ENCODE measurements around the gene PCID2. TPM values are rescaled to one million over a fixed set of nuclear protein-coding genes. Genes with fewer than 3 reads are reported as not detected.
"Not testable (repeated sequence)": the region's sequence is repeated elsewhere in the genome, so short reads cannot be mapped to it uniquely, and the experiment has no call there.

The PCID2 gene
- 10 to 100 TPM; 60.3 to 68.0 TPM for total RNA-seq

- Mint-ChIP-seq H3K9me3 (ENCODE audit: low read depth) (no peaks in the 10 kb centered on the region), H3K36me3 (peaks cover 33% of the 10 kb centered on the region), H3K4me1 (peaks cover 66% of the 10 kb centered on the region), H3K4me3 (peak within 1 kb of the TSS; percentile 81), H3K27me3 (no peaks in the 10 kb centered on the region), H3K27ac (peak within 1 kb of the TSS; percentile 88)
- peak; percentile 80 for ATAC-seq
- peak; percentile 91 for DNase-seq
- CTCF ChIA-PET = interaction anchor here (0.8 to 2.7 kb wide), 7 partner anchors 10 to 376 kb away, joined by 3 to 18 read pairs (median 4); partner anchors contain the start of genes LAMP1 and TFDP1
Observed at GRCh38 chr13:113208421-113209335, at the start of gene PCID2. TSS of gene PCID2 (minus strand) at chr13:113208669. CDS start at chr13:113208634, 35 bp downstream.

DNA sequence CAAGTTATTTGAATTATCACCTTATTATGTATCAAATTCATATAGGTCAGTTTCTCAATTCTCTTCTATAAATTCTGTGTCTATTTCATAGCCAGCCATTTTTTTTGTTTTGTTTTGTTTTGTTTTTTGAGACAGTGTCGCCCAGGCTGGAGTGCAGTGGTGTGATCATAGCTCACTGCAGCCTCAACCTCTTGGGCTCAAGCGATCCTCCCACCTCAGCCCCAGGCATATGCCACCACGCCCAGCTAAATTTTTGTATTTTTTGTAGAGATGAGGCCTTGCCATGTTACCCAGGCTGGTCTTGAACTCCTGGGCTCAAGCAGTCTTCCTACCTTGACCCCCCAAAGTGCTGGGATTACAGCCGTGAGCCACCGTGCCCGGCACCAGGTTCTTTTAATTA is 49.4 kb upstream of the PCID2 start:
- not testable (repeated sequence) for H3K4me1 Mint-ChIP-seq; ATAC-seq; H3K4me3 Mint-ChIP-seq; H3K27ac Mint-ChIP-seq; DNase-seq; H3K27me3 Mint-ChIP-seq; H3K9me3 Mint-ChIP-seq (ENCODE audit: low read depth)
- CTCF ChIA-PET = interaction anchor here (1.6 kb wide), 1 partner anchor 315 kb away, joined by 4 read pairs; no protein-coding TSS in a partner anchor
- peaks cover 44% of the 10 kb centered on the region for H3K36me3 Mint-ChIP-seq

DNA sequence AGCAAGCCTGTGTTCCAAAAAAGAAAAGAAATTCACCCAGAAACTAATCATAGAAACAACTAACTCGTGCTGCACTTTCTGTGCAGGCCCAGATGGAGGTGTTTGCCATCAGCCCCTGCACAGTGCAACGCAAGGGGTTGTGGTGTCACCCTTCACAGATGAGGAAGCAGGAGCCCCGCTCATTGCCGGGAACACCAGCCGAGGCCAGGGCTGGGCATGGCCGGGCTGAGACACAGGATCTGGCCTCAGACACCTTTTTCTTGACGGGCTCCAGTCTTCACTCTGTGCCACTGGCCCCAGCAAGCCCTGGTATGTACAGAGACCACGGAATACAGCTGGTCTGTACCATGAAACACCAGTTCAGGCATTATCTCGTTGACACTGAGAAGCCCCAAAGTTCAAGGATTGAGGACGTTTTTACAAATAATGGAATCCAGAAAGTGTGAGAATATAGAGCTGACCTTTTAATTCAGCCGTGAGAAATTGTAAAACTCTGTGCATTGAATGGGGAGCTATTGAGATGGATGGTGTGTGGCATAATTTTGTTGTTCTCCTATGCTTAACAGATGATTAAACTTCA is 44.1 kb upstream of the PCID2 start:
- H3K27me3 Mint-ChIP-seq = no peaks in the 10 kb centered on the region
- no peaks in the 10 kb centered on the region for H3K9me3 Mint-ChIP-seq (ENCODE audit: low read depth)
- H3K4me3 Mint-ChIP-seq = no peak overlapping the region
- CTCF ChIA-PET = no interaction called here
- no peaks in the 10 kb centered on the region for H3K4me1 Mint-ChIP-seq
- DNase-seq = no peak
- no peak for ATAC-seq
- peaks cover 45% of the 10 kb centered on the region for H3K36me3 Mint-ChIP-seq
- H3K27ac Mint-ChIP-seq = no peak overlapping the region

- DNase-seq (no peak), ATAC-seq (no peak)
- CTCF ChIA-PET = no interaction called here
- no peaks in the 10 kb centered on the region for H3K27me3 Mint-ChIP-seq
- H3K9me3 Mint-ChIP-seq (ENCODE audit: low read depth) = no peaks in the 10 kb centered on the region
- H3K27ac Mint-ChIP-seq = no peak overlapping the region
- H3K36me3 Mint-ChIP-seq = peaks cover 42% of the 10 kb centered on the region
- H3K4me1 Mint-ChIP-seq = no peaks in the 10 kb centered on the region
- H3K4me3 Mint-ChIP-seq = no peak overlapping the region
Observed at GRCh38 chr13:113245849-113246796, 37.7 kb upstream of the PCID2 start.

DNA sequence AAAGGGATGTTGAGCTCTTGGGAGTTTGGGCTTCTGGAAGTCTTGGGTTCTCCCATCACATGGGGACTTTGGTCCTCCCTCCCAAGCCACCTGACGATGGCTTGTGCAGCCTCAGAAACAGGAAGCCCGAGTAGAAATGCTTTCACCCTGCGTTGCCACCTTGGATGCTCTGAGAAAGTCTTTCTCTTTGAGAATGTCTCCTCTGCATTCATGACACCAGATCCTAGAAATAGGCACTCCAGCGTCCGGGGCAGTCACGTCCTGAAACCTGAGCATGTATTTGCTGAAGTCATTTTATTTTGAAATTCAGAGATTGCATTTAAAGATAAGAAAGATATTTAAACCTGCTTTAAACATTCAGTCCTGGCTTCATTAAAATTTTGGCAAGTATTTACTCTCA is 35.4 kb upstream of the PCID2 start:
- Mint-ChIP-seq H3K27ac (no peak overlapping the region), H3K4me3 (no peak overlapping the region), H3K36me3 (peaks cover 35% of the 10 kb centered on the region), H3K4me1 (no peaks in the 10 kb centered on the region), H3K27me3 (no peaks in the 10 kb centered on the region), H3K9me3 (ENCODE audit: low read depth) (no peaks in the 10 kb centered on the region)
- no peak for ATAC-seq
- no peak for DNase-seq
- CTCF ChIA-PET = no interaction called here

DNA sequence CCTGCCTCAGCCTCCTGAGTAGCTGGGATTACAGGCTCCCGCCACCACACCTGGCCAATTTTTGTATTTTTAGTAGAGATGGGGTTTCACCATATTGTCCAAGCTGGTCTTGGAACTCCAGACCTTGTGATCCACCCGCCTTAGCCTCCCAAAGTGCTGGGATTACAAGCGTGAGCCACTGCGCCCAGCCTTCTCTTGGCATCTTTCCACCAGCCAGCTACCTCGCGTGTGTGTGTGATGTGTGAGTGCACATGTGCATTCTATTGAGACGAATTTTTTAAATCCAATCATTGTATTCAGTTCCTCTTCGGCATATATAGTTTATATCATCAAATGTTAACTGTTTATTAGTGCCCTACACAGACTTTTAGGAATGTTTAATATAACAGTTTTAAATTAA is 33.2 kb upstream of the PCID2 start:
- not testable (repeated sequence) for DNase-seq; H3K4me1 Mint-ChIP-seq; H3K9me3 Mint-ChIP-seq (ENCODE audit: low read depth); H3K4me3 Mint-ChIP-seq; H3K27me3 Mint-ChIP-seq; H3K27ac Mint-ChIP-seq; ATAC-seq
- H3K36me3 Mint-ChIP-seq = peaks cover 36% of the 10 kb centered on the region
- CTCF ChIA-PET = interaction anchor here (1.3 kb wide), 1 partner anchor 13 kb away, joined by 4 read pairs; no protein-coding TSS in a partner anchor

DNA sequence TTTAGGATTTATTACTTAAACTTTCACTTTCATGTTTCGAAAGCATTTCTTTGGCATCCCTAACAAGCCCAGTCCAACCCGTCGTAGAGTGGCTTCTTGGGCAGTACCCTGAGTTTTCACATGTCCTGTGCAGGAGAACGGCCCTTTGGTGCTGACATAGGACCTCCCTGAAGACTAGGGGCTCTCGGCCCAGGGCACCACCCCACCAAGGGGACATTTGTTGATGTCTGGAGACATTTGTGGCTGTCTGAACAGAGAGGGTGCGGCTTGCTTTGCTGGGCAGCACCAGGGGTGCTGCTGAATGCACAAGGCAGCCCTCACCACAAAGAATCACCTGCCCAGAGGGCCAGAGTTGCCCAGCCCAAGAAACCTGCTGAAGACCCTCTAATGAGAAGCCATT is 31.5 kb upstream of the PCID2 start:
- DNase-seq (no peak), ATAC-seq (no peak)
- no peak overlapping the region for H3K27ac Mint-ChIP-seq
- H3K27me3 Mint-ChIP-seq = no peaks in the 10 kb centered on the region
- H3K9me3 Mint-ChIP-seq (ENCODE audit: low read depth) = no peaks in the 10 kb centered on the region
- no peak overlapping the region for H3K4me3 Mint-ChIP-seq
- no peaks in the 10 kb centered on the region for H3K4me1 Mint-ChIP-seq
- CTCF ChIA-PET = no interaction called here
- H3K36me3 Mint-ChIP-seq = peaks cover 26% of the 10 kb centered on the region

GRCh38 chr13:113239357-113239756 is 30.9 kb upstream of the PCID2 start:
- ATAC-seq (no peak), DNase-seq (no peak)
- H3K4me1 Mint-ChIP-seq = no peaks in the 10 kb centered on the region
- H3K27ac Mint-ChIP-seq = no peak overlapping the region
- CTCF ChIA-PET = no interaction called here
- H3K36me3 Mint-ChIP-seq = peaks cover 22% of the 10 kb centered on the region
- no peaks in the 10 kb centered on the region for H3K9me3 Mint-ChIP-seq (ENCODE audit: low read depth)
- no peak overlapping the region for H3K4me3 Mint-ChIP-seq
- H3K27me3 Mint-ChIP-seq = no peaks in the 10 kb centered on the region

- Mint-ChIP-seq H3K9me3 (ENCODE audit: low read depth) (no peaks in the 10 kb centered on the region), H3K36me3 (peaks cover 22% of the 10 kb centered on the region), H3K27ac (no peak overlapping the region), H3K4me3 (no peak overlapping the region), H3K4me1 (no peaks in the 10 kb centered on the region), H3K27me3 (no peaks in the 10 kb centered on the region)
- CTCF ChIA-PET = interaction anchor here (0.6 to 0.9 kb wide), 2 partner anchors 210 to 296 kb away, joined by 4 to 6 read pairs; no protein-coding TSS in a partner anchor
- DNase-seq (no peak), ATAC-seq (no peak)
Observed at GRCh38 chr13:113238536-113238935, 30.1 kb upstream of the PCID2 start.

- DNase-seq = no peak
- H3K4me3 Mint-ChIP-seq = no peak overlapping the region
- ATAC-seq = no peak
- H3K4me1 Mint-ChIP-seq = no peaks in the 10 kb centered on the region
- CTCF ChIA-PET = no interaction called here
- no peaks in the 10 kb centered on the region for H3K9me3 Mint-ChIP-seq (ENCODE audit: low read depth)
- H3K27ac Mint-ChIP-seq = no peak overlapping the region
- H3K27me3 Mint-ChIP-seq = no peaks in the 10 kb centered on the region
- H3K36me3 Mint-ChIP-seq = peaks cover 31% of the 10 kb centered on the region
Observed at GRCh38 chr13:113233101-113233500, 24.6 kb upstream of the PCID2 start.

DNA sequence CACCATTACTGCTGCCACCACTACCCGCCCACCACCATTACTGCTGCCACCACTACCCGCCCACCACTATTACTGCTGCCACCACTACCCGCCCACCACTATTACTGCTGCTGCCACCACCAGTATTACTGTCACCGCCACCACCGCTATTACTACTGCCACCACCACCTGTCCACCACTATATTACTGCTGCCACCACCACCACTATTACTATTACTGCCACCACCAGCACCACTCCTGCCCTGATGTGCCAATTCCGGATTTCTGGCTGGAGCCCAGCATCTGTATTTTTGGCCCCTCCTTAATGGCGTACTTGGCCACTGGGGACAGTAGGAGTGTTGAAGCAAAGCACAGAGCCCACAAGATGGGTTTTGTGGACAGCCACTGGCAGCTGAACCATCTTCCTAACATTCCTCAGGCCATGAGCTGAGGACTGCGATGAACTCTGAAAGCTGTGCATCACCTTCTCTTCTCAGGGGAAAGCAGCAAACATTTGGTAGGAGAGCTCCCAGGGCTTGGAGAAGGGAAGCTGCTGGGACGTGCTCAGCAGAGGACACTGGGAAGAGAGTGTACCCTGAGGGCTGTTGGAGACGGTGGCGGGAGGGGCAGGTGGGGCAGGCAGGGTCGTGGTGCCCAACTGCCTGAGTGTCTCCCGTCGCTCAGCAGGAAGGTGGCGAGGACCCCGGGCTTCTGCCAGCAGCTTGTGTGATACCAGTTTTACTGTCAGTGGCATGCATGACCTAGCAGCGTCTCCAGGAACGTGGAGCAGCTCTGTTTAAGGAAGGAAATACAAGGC is 23.9 kb upstream of the PCID2 start:
- no peaks in the 10 kb centered on the region for H3K27me3 Mint-ChIP-seq
- no peak for DNase-seq
- no peaks in the 10 kb centered on the region for H3K4me1 Mint-ChIP-seq
- CTCF ChIA-PET = no interaction called here
- H3K27ac Mint-ChIP-seq = no peak overlapping the region
- no peak for ATAC-seq
- no peaks in the 10 kb centered on the region for H3K9me3 Mint-ChIP-seq (ENCODE audit: low read depth)
- H3K4me3 Mint-ChIP-seq = no peak overlapping the region
- H3K36me3 Mint-ChIP-seq = peaks cover 31% of the 10 kb centered on the region

DNA sequence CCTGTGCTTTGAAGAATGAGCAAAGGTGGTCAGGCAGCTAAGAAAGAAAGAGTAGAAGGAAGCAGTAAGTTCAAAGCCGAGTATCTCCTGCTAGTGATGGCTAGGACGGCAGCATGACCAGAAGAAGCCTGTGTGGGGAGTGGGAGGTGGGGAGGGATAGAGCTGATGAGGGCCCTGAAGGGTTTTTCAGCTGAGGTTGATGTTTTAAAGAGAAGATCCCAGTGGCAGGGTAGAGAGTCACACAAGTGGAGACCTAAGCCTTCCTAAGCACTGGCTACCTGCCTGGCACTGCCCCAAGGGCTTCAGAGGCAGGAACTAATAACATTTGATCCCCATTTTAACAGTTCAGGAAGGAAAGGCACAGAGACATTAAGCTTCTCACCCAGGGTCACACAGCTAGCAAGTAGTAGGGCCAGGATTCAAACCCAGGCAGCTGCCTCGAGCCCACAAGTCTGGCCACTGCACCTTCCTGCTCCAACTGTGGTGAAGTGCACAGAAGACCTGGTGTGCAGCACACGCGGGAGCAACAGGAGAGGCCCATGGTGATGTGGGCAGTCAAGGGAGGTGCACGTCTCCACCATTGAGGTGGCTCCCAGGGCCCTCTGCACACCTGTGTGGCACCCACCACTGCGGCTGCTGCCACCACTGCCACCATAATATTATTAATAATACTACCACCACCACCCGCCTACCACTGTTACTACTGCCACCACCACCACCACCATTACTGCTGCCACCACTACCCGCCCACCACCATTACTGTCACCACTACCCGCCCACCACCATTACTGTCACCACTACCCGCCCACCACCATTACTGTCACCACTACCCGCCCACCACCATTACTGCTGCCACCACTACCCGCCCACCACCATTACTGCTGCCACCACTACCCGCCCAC is 23.1 kb upstream of the PCID2 start:
- CTCF ChIA-PET = interaction anchor here (0.5 kb wide), 1 partner anchor 13 kb away, joined by 3 read pairs; no protein-coding TSS in a partner anchor
- Mint-ChIP-seq H3K4me1 (no peaks in the 10 kb centered on the region), H3K27me3 (no peaks in the 10 kb centered on the region), H3K36me3 (peaks cover 30% of the 10 kb centered on the region), H3K9me3 (ENCODE audit: low read depth) (no peaks in the 10 kb centered on the region), H3K27ac (no peak overlapping the region), H3K4me3 (no peak overlapping the region)
- DNase-seq (no peak), ATAC-seq (no peak)

Data from activated CD8-positive, alpha-beta memory T cell treated with anti-CD3 and anti-CD28 coated beads, Interleukin-2, amount 10 ng/mL, durations not matched to agents 7 days and 5 days (primary cell).